ENCODE results near the gene NIT1. TPM values are rescaled to one million over a fixed set of nuclear protein-coding genes. Genes with fewer than 3 reads are reported as not detected.

Gene NIT1
- total RNA-seq, 4 donors from 2014 or later, result 1.0 to 36.9 (median 22.0) TPM

GRCh38 chr1:161130266-161130665 is 12.4 kb downstream of the NIT1 start:
- DNase-seq, result no peak
- intact Hi-C loops (cut with DNase I; ENCODE audit: low total_unique reads), result no loop called here
- Histone ChIP-seq H3K27me3 (no peaks in the 10 kb centered on the region), H3K36me3 (no peaks in the 10 kb centered on the region), H3K27ac (peak overlapping the region in 1 of 2 donors; percentile 23), H3K4me1 (peaks cover 0 to 12% of the 10 kb centered on the region in 2 donors), H3K9me3 (no peaks in the 10 kb centered on the region), H3K4me3 (no peak overlapping the region)
- TF ChIP-seq POLR2A (IDR thresholded peaks at IDR 0.05), result no peak
- TF ChIP-seq CTCF (IDR thresholded peaks at IDR 0.05), result no peak

GRCh38 chr1:161131523-161132409 is 13.9 kb downstream of the NIT1 start:
- no peak for DNase-seq
- H3K36me3 ChIP-seq, result no peaks in the 10 kb centered on the region
- peaks cover 0 to 12% of the 10 kb centered on the region in 2 donors for H3K4me1 ChIP-seq
- peak overlapping the region; percentile 87 to 89 for H3K4me3 ChIP-seq
- TF ChIP-seq CTCF (IDR thresholded peaks at IDR 0.05), result no peak
- TF ChIP-seq POLR2A (IDR thresholded peaks at IDR 0.05), result no peak
- no peaks in the 10 kb centered on the region for H3K9me3 ChIP-seq
- intact Hi-C loops (cut with DNase I; ENCODE audit: low total_unique reads), result no loop called here
- no peaks in the 10 kb centered on the region for H3K27me3 ChIP-seq
- peak overlapping the region; percentile 97 to 99 for H3K27ac ChIP-seq

GRCh38 chr1:161132410-161133219 is 14.7 kb downstream of the NIT1 start, which contains the start of gene DEDD:
Gene DEDD (minus strand): TSS chr1:161132667. CDS start chr1:161124462, 8,205 bp downstream.
- no peaks in the 10 kb centered on the region for H3K27me3 ChIP-seq
- H3K36me3 ChIP-seq, result no peaks in the 10 kb centered on the region
- peak within 1 kb of the TSS; percentile 87 to 89 for H3K4me3 ChIP-seq
- TF ChIP-seq CTCF (IDR thresholded peaks at IDR 0.05) (peak in 1 of 4 experiments; percentile 20), POLR2A (IDR thresholded peaks at IDR 0.05) (peak; percentile 54 to 64)
- intact Hi-C loops (cut with DNase I; ENCODE audit: low total_unique reads), result no loop called here
- peak within 1 kb of the TSS; percentile 97 to 99 for H3K27ac ChIP-seq
- no peaks in the 10 kb centered on the region for H3K9me3 ChIP-seq
- H3K4me1 ChIP-seq, result peaks cover 0 to 10% of the 10 kb centered on the region in 2 donors
- peak; percentile 93 to 96 for DNase-seq

GRCh38 chr1:161133220-161133740 is 15.4 kb downstream of the NIT1 start:
- intact Hi-C loops (cut with DNase I; ENCODE audit: low total_unique reads), result no loop called here
- Histone ChIP-seq H3K27me3 (no peaks in the 10 kb centered on the region), H3K4me3 (peak overlapping the region; percentile 87 to 89), H3K9me3 (no peaks in the 10 kb centered on the region), H3K4me1 (peaks cover 0 to 3% of the 10 kb centered on the region in 2 donors), H3K36me3 (no peaks in the 10 kb centered on the region), H3K27ac (peak overlapping the region; percentile 97 to 99)
- TF ChIP-seq POLR2A (IDR thresholded peaks at IDR 0.05) (no peak), CTCF (IDR thresholded peaks at IDR 0.05) (no peak)
- no peak for DNase-seq
